HEK293T (cell line): ENCODE measurements around the gene MOK.

Experiments used
- CTCF ChIA-PET: fragments of 350-600 bp; formaldehyde crosslinking; extraction: SDS; loops from one replicate; lab custom pipeline; 2021; ENCODE audit warnings: antibody characterized with exemption, inconsistent platforms; lab: Yijun Ruan, JAX
- POLR2A ChIA-PET: fragments of 350-600 bp; formaldehyde crosslinking; extraction: SDS; loops from one replicate; lab custom pipeline; 2020; ENCODE audit warnings: antibody characterized with exemption, inconsistent platforms; lab: Yijun Ruan, JAX
- DNase-seq: peaks from one replicate; pipeline ENCODE4 v3.0.0; 2012; ENCODE audit warnings: mixed read lengths; ENCODE audit errors: extremely low spot score
- ARNT ChIP-seq: fragments of 450-650 bp; IDR thresholded peaks from 2 replicates; pipeline ENCODE4 v1.6.1; 2017; ENCODE audit warnings: mild to moderate bottlenecking
- BHLHE40 ChIP-seq: fragments of 450-650 bp; IDR thresholded peaks from 2 replicates; pipeline ENCODE4 v1.6.1; 2016; ENCODE audit warnings: mild to moderate bottlenecking, moderate library complexity, borderline replicate concordance
- CTBP1 ChIP-seq: fragments of 450-650 bp; IDR thresholded peaks from 2 replicates; pipeline ENCODE4 v1.6.1; 2016; ENCODE audit warnings: borderline replicate concordance
- ELF4 ChIP-seq: fragments of 450-650 bp; IDR thresholded peaks from 2 replicates; pipeline ENCODE4 v1.6.1; 2017; ENCODE audit warnings: antibody characterized with exemption
- FOXA1 ChIP-seq: fragments of 450-650 bp; IDR thresholded peaks from 2 replicates; pipeline ENCODE4 v1.6.1; 2016; ENCODE audit warnings: mild to moderate bottlenecking
- FOXK2 ChIP-seq: fragments of 450-650 bp; IDR thresholded peaks from 2 replicates; pipeline ENCODE4 v1.6.1; 2016; ENCODE audit warnings: mild to moderate bottlenecking
- FOXM1 ChIP-seq: fragments of 450-650 bp; IDR thresholded peaks from 2 replicates; pipeline ENCODE4 v1.6.1; 2017; ENCODE audit warnings: mild to moderate bottlenecking, borderline replicate concordance
- HDGF ChIP-seq: fragments of 450-650 bp; IDR thresholded peaks from 2 replicates; pipeline ENCODE4 v1.6.1; 2017; ENCODE audit warnings: antibody characterized with exemption, borderline replicate concordance
- L3MBTL2 ChIP-seq: fragments of 450-650 bp; conservative IDR thresholded peaks from 2 replicates; pipeline ENCODE4 v1.6.1; 2016; ENCODE audit warnings: mild to moderate bottlenecking
- LEF1 ChIP-seq: fragments of 450-650 bp; IDR thresholded peaks from 2 replicates; pipeline ENCODE4 v1.6.1; 2017; ENCODE audit warnings: mild to moderate bottlenecking, borderline replicate concordance
- NFRKB ChIP-seq: fragments of 450-650 bp; IDR thresholded peaks from 2 replicates; pipeline ENCODE4 v1.6.1; 2016; ENCODE audit warnings: mild to moderate bottlenecking, moderate library complexity
- SP1 ChIP-seq: fragments of 450-650 bp; IDR thresholded peaks from 2 replicates; pipeline ENCODE4 v1.6.1; 2017
- SUZ12 ChIP-seq: fragments of 450-650 bp; IDR thresholded peaks from 2 replicates; pipeline ENCODE4 v1.6.1; 2016; ENCODE audit warnings: mild to moderate bottlenecking
- TARDBP ChIP-seq: fragments of 450-650 bp; IDR thresholded peaks from 2 replicates; pipeline ENCODE4 v1.6.1; 2016
- ZNF384 ChIP-seq: fragments of 450-650 bp; IDR thresholded peaks from 2 replicates; pipeline ENCODE4 v1.6.1; 2016
- TF ChIP-seq, protein P1 (sequence below): fragments of 450-650 bp; IDR thresholded peaks from 2 replicates; pipeline ENCODE4 v1.6.1; 2016

MOK gene

DNA sequence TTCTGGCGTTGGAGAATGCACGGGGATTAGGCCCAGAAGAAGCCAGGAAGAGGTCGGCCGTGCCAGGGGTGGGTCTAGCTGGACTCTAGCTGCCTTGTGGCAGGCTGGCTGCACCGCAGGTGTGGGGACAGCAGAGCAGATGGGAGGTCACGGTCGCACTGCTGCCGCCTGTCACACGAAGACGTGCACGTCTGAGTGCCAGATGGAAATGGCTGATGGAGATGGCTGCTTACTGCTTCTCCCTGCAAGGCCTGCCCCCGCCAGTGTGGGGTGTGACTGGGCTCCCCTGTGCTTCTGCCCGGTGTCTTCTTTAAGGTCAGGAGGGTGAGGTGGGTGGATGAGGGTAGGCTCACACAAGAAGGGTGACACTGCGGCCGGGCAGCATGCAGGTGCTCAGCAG lies 79.0 kb downstream of the MOK start:
- no peak for TF ChIP-seq BHLHE40
- TF ChIP-seq ELF4: no peak
- no peak for TF ChIP-seq SUZ12
- no peak for TF ChIP-seq FOXA1
- CTCF ChIA-PET: no interaction called here
- POLR2A ChIA-PET: no interaction called here
- no peak for DNase-seq

DNA sequence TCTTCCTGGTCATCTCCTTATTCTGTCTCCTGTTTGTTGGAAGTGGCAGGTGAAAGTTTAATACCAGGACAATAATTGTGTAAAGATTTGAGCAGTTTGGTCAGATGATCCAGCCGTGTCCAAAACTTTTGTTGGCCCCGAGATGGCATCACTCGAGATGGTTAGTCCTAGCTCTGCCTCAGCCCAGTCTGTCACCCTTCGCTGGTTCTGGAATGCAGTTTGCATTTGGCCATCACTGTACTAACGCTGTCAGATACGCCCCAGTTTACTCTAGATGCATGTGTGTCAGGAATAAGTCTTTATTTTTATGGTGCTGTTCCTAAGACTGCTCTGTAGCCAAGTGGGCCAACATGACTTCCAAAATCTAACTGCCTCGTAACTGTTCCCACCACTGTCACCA lies 79.6 kb downstream of the MOK start:
- CTCF ChIA-PET: no interaction called here
- no peak for DNase-seq
- TF ChIP-seq SP1 (no peak), FOXM1 (no peak), L3MBTL2 (no peak), FOXK2 (no peak), FOXA1 (no peak), CTBP1 (no peak), TARDBP (no peak), ELF4 (no peak), BHLHE40 (no peak), ARNT (no peak), NFRKB (no peak), HDGF (no peak), LEF1 (no peak)
- TF ChIP-seq, protein P1, sequence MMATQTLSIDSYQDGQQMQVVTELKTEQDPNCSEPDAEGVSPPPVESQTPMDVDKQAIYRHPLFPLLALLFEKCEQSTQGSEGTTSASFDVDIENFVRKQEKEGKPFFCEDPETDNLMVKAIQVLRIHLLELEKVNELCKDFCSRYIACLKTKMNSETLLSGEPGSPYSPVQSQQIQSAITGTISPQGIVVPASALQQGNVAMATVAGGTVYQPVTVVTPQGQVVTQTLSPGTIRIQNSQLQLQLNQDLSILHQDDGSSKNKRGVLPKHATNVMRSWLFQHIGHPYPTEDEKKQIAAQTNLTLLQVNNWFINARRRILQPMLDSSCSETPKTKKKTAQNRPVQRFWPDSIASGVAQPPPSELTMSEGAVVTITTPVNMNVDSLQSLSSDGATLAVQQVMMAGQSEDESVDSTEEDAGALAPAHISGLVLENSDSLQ: no peak
- POLR2A ChIA-PET: no interaction called here

DNA sequence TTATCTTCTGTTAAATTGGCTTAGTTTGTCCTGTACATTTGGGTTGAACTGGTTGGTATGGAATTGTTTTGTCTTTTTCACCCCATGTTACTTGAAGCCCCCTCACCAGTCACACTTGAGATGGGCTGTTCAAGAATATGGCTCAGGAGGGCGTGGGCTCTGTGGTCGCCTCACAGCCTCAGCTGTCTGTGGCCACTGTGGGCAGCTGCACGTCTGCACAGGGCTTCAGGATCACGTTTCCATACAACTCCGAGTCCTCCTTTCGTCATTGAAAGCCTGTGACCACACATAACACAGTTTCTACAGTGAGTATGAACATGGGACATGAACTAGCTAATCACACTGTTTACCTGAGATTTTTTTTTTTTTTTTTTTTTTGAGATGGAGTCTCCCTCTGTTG lies 81.3 kb downstream of the MOK start:
- ChIA-PET CTCF (interaction anchor here (0.6 kb wide), 1 partner anchor 285 kb away, joined by 3 read pairs; no protein-coding TSS in a partner anchor), POLR2A (no interaction called here)
- no peak for DNase-seq
- TF ChIP-seq CTBP1: no peak
- no peak for TF ChIP-seq LEF1
- no peak for TF ChIP-seq TARDBP
- no peak for TF ChIP-seq SUZ12
- no peak for TF ChIP-seq SP1

GRCh38 chr14:102222751-102223150 lies 82.2 kb downstream of the MOK start:
- ChIA-PET CTCF (no interaction called here), POLR2A (no interaction called here)
- TF ChIP-seq ARNT: no peak
- TF ChIP-seq L3MBTL2: no peak
- TF ChIP-seq NFRKB: no peak
- TF ChIP-seq FOXA1: no peak
- no peak for TF ChIP-seq LEF1
- TF ChIP-seq FOXM1: no peak
- no peak for TF ChIP-seq FOXK2
- TF ChIP-seq, protein P1: no peak
- DNase-seq: no peak

DNA sequence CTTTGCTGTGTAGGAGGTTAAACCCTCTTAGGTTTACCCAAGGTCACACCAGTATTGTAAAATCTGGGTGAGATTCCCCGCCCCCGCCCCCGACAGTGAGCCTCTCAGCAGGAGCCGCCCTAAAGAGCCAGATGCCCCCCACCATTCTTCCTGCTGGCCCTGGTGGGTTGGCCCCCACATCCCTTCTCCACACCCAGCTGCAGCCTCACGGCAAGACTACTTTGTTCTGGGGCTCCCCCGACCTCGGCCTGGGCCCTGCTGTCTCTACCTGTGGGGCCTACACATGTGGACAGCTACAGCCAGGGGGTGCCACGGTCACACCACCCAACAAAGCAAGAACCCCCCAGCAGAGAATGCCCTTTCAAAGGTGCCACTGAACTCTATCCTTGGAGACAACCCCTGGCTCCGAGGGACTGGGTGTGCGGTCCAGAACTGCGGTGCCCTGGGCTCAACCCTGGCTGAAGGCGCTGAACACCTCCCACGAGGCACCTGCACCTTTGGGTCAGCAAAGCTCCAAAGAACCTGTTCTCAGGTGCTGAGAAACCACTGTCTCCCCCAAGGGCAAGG lies 82.9 kb downstream of the MOK start:
- POLR2A ChIA-PET: no interaction called here
- CTCF ChIA-PET: no interaction called here

DNA sequence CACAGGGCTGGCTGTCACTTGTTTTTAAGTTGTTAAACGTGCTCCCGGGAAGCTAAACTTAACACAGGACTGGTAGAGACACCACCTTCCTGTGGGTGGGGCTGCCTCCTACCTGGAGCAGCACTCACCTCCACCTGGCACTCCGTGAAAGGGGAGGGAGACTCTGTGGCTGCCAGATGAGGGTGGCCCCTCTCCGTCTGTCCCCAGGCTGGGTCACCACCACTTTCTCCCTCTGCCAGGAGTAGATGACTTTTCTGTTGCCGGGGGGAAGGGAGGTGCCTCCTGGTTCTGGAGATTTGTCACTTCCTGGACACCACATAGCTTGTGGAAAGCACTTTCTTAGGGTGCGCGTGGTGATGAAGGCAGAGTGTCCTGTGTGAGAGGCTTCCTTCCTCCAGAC lies 83.9 kb downstream of the MOK start:
- TF ChIP-seq TARDBP (no peak), FOXK2 (no peak), ARNT (no peak), SUZ12 (no peak), L3MBTL2 (no peak), FOXA1 (no peak), CTBP1 (no peak), NFRKB (no peak), ZNF384 (no peak), FOXM1 (no peak), BHLHE40 (no peak), SP1 (no peak), LEF1 (no peak), HDGF (no peak), ELF4 (no peak)
- TF ChIP-seq, protein P1: no peak
- ChIA-PET CTCF (interaction anchor here (0.9 kb wide), 1 partner anchor 39 kb away, joined by 3 read pairs; no protein-coding TSS in a partner anchor), POLR2A (no interaction called here)
- no peak for DNase-seq

More for the DNA sequence above, 82.9 kb downstream of the MOK start:
- no peak for TF ChIP-seq SP1
- TF ChIP-seq CTBP1: no peak
- no peak for TF ChIP-seq TARDBP
- no peak for TF ChIP-seq SUZ12
- TF ChIP-seq ARNT: no peak
- no peak for TF ChIP-seq FOXA1
- TF ChIP-seq, protein P1: no peak
- TF ChIP-seq BHLHE40: no peak
- no peak for TF ChIP-seq ELF4
- TF ChIP-seq ZNF384: no peak
- no peak for DNase-seq
